Astrocyte (in vitro differentiated cells and primary cell): ENCODE data around the gene MACC1.

Experiments used
- CTCF ChIP-seq: IDR thresholded peaks from 2 replicates; pipeline ENCODE4 v1.5.1; 2011; ENCODE audit warnings: low read depth, mild to moderate bottlenecking, inconsistent platforms, low read length, moderate library complexity; ENCODE audit not compliant: insufficient read depth
- EZH2 ChIP-seq: IDR thresholded peaks from 2 replicates; pipeline ENCODE4 v1.6.1; 2012; ENCODE audit warnings: mild to moderate bottlenecking, low read length, inconsistent platforms; ENCODE audit not compliant: insufficient read depth

GRCh38 chr7:20214921-20215669, 2.1 kb downstream of the MACC1 start:
- TF ChIP-seq CTCF (no peak), EZH2 (no peak)
